ENCODE measurements around the gene SSTR5. TPM values are rescaled to one million over a fixed set of nuclear protein-coding genes. Genes with fewer than 3 reads are reported as not detected.
A peak's percentile ranks its signal among the peaks of the same experiment; 100 is the strongest.
"Not testable (repeated sequence)": the region's sequence is repeated elsewhere in the genome, so short reads cannot be mapped to it uniquely, and the experiment has no call there.

SSTR5 gene
- total RNA-seq, 1 experiment from 2014 or later: not detected

DNA sequence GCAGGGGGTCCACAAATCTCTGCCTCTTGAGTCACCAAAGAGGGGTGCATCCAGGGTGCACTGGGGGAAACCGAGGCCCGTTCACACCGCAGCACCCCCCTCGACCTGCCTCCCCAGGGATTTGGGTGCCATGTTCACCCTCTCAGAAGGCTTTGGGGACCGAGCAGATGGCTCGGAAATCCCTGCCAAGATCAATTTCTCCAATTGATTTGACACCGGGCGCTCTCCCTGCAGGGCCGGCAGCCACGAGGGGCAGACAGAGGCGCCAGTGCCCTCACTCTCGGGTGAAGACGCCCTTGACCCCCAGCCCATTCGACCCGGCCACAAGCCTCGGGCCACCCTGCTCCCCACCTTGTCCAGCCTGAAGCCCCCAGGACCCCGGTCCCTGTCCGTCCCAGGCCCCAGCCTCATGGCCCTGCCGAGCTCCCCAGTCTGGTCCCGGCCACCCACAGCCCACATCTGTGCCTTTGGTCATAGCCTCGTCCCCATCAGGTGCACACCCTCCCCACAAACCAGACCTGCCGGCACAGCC, 9.3 kb downstream of the SSTR5 start:
- Mint-ChIP-seq H3K27me3 (ENCODE audit: unreplicated experiment) (peaks cover 99% of the 10 kb centered on the region), H3K4me3 (ENCODE audit: low read depth, unreplicated experiment) (no peak overlapping the region), H3K4me1 (ENCODE audit: low read depth, unreplicated experiment) (peaks cover 29% of the 10 kb centered on the region), H3K27ac (ENCODE audit: unreplicated experiment) (no peak overlapping the region), H3K36me3 (ENCODE audit: insufficient read depth, unreplicated experiment) (peaks cover 3% of the 10 kb centered on the region), H3K9me3 (ENCODE audit: low read depth, unreplicated experiment) (peaks cover 7% of the 10 kb centered on the region)
- CTCF ChIA-PET: interaction anchor here (0.6 kb wide), 1 partner anchor 11 kb away, joined by 3 read pairs; no protein-coding TSS in a partner anchor
- BruUV-seq (replicated peaks): no TSS peak
- TF ChIP-seq, protein P1, sequence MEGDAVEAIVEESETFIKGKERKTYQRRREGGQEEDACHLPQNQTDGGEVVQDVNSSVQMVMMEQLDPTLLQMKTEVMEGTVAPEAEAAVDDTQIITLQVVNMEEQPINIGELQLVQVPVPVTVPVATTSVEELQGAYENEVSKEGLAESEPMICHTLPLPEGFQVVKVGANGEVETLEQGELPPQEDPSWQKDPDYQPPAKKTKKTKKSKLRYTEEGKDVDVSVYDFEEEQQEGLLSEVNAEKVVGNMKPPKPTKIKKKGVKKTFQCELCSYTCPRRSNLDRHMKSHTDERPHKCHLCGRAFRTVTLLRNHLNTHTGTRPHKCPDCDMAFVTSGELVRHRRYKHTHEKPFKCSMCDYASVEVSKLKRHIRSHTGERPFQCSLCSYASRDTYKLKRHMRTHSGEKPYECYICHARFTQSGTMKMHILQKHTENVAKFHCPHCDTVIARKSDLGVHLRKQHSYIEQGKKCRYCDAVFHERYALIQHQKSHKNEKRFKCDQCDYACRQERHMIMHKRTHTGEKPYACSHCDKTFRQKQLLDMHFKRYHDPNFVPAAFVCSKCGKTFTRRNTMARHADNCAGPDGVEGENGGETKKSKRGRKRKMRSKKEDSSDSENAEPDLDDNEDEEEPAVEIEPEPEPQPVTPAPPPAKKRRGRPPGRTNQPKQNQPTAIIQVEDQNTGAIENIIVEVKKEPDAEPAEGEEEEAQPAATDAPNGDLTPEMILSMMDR (IDR thresholded peaks at IDR 0.05; ENCODE audit: unreplicated experiment): no peak
- DNase-seq: no peak
- intact Hi-C loops (cut with micrococcal nuclease; ENCODE audit: unreplicated experiment): no loop called here

DNA sequence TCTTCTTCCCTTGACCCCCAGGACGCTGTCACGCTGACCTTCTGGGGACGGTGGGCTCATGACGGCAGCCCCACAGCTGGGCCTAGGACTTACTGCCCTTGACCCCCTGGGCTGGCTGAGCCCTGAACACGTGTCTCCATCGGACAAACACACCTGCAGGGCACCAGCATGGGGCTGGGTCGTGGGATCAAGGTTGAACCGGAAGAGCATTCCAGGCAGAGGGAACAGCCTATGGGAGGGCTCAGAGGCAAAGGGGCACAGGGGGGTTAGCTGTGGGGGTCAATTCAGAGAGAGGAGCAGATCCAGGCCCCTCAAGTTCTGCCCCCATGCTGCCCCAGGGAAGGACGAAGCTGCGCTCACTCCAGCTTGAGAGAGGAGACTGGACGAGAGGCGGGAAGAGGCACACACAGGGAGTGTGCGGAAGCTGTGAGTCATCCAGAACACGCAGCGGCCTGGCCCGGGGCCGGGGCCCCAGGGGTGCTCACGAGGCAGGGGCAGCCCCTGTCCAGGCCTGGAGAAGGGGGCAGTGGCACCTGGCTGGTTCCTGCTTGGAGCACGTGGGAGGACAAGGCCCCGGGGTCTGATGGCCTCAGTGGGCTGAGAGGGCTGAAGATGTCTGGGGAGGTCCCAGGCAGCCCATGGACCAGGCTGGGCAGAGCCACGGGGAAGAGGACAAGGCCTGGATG, 9.9 kb downstream of the SSTR5 start:
- H3K36me3 Mint-ChIP-seq (ENCODE audit: insufficient read depth, unreplicated experiment): peaks cover 3% of the 10 kb centered on the region
- TF ChIP-seq, protein P1 (IDR thresholded peaks at IDR 0.05; ENCODE audit: unreplicated experiment): no peak
- peaks cover 7% of the 10 kb centered on the region for H3K9me3 Mint-ChIP-seq (ENCODE audit: low read depth, unreplicated experiment)
- H3K27ac Mint-ChIP-seq (ENCODE audit: unreplicated experiment): no peak overlapping the region
- CTCF ChIA-PET: no interaction called here
- no peak overlapping the region for H3K4me3 Mint-ChIP-seq (ENCODE audit: low read depth, unreplicated experiment)
- BruUV-seq (replicated peaks): no TSS peak
- intact Hi-C loops (cut with micrococcal nuclease; ENCODE audit: unreplicated experiment): no loop called here
- DNase-seq: peak; percentile 46
- H3K4me1 Mint-ChIP-seq (ENCODE audit: low read depth, unreplicated experiment): peaks cover 29% of the 10 kb centered on the region
- peaks cover 99% of the 10 kb centered on the region for H3K27me3 Mint-ChIP-seq (ENCODE audit: unreplicated experiment)

DNA sequence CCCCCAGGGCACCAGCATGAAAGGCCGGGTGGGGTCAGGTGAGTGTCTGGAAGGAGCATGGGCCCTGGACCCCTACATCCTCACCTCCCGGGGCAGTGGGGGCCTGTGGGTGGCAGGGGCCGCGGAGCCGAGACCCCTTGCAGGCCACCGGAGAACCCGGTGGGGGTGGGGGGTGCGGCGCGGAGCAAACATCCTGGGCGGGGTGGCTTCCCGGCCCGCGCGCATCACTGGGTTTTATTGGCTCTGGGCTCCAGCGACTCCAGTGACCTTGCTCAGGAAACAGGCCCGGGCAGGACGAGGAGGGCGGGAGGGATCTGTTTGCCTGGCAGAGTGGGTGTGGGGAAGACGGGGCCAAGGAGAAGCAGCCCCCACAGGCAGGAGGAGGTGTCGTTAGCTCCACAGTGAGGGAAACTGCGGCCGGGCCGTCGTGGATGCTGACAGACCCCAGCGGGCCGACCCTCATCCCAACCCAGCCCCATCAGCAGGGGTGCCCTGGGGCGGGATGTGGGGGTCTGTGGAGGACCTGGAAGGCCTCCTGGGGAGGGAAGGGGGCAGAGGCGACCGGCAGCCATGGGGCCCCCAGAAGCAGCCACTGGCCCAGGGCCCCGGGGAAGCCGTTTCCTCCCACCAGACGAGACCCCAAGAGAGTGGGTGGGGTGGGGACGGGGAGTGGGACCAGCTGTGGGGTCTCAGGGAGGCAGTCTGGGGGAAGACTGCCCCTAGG, 10.6 kb downstream of the SSTR5 start:
- peaks cover 7% of the 10 kb centered on the region for H3K9me3 Mint-ChIP-seq (ENCODE audit: low read depth, unreplicated experiment)
- H3K27ac Mint-ChIP-seq (ENCODE audit: unreplicated experiment): no peak overlapping the region
- intact Hi-C loops (cut with micrococcal nuclease; ENCODE audit: unreplicated experiment): no loop called here
- TF ChIP-seq, protein P1 (IDR thresholded peaks at IDR 0.05; ENCODE audit: unreplicated experiment): no peak
- no peak overlapping the region for H3K4me3 Mint-ChIP-seq (ENCODE audit: low read depth, unreplicated experiment)
- CTCF ChIA-PET: no interaction called here
- H3K27me3 Mint-ChIP-seq (ENCODE audit: unreplicated experiment): peaks cover 99% of the 10 kb centered on the region
- H3K4me1 Mint-ChIP-seq (ENCODE audit: low read depth, unreplicated experiment): peaks cover 23% of the 10 kb centered on the region
- DNase-seq: no peak
- H3K36me3 Mint-ChIP-seq (ENCODE audit: insufficient read depth, unreplicated experiment): peaks cover 4% of the 10 kb centered on the region
- BruUV-seq (replicated peaks): no TSS peak

DNA sequence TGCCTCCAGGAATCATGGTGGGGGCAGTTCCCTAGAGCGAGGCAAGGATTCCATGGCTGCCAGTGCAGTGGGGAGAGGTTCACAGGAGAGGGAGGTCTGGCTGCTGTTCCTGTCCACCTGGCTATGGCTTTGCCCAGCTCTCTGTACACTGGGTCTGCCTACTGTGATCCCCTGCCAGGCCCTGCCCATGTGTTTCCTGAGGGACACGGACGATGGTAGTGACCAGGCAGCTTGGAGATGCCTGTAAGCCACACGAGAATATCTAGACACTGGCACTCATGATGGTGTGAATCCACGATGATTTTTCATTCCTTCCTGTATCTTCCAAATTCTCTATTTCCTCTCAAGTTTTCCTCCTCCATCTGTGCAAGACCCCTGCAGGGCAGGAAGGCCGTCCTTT, 12.4 kb downstream of the SSTR5 start:
- no TSS peak for BruUV-seq (replicated peaks)
- DNase-seq: no peak
- Mint-ChIP-seq H3K9me3 (ENCODE audit: low read depth, unreplicated experiment) (peaks cover 7% of the 10 kb centered on the region), H3K4me1 (ENCODE audit: low read depth, unreplicated experiment) (peaks cover 10% of the 10 kb centered on the region), H3K4me3 (ENCODE audit: low read depth, unreplicated experiment) (no peak overlapping the region), H3K27ac (ENCODE audit: unreplicated experiment) (no peak overlapping the region), H3K36me3 (ENCODE audit: insufficient read depth, unreplicated experiment) (peaks cover 5% of the 10 kb centered on the region), H3K27me3 (ENCODE audit: unreplicated experiment) (peaks cover 99% of the 10 kb centered on the region)
- CTCF ChIA-PET: no interaction called here
- intact Hi-C loops (cut with micrococcal nuclease; ENCODE audit: unreplicated experiment): no loop called here
- TF ChIP-seq, protein P1 (IDR thresholded peaks at IDR 0.05; ENCODE audit: unreplicated experiment): no peak

DNA sequence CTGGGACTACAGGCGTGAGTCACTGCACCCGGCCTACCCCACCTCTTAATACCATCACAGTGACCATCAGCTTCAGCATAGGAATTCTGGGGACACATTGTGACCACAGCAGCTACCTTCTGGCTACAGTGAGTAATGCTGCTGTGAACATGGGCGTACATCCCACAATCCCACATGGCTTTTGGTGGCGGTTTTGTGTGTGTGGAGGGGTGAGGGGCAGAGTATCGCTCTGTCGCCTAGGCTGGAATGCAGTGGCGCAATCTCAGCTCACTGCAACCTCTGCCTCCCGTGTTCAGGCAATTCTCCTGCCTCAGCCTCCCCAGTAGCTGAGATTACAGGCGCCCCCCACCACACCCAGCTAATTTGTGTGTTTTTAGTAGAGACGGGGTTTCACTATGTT, 13.9 kb downstream of the SSTR5 start:
- H3K36me3 Mint-ChIP-seq (ENCODE audit: insufficient read depth, unreplicated experiment); H3K4me3 Mint-ChIP-seq (ENCODE audit: low read depth, unreplicated experiment); H3K27ac Mint-ChIP-seq (ENCODE audit: unreplicated experiment); DNase-seq; CTCF ChIA-PET; H3K9me3 Mint-ChIP-seq (ENCODE audit: low read depth, unreplicated experiment); intact Hi-C loops (cut with micrococcal nuclease; ENCODE audit: unreplicated experiment); BruUV-seq (replicated peaks): not testable (repeated sequence)
- peaks cover 100% of the 10 kb centered on the region for H3K27me3 Mint-ChIP-seq (ENCODE audit: unreplicated experiment)
- H3K4me1 Mint-ChIP-seq (ENCODE audit: low read depth, unreplicated experiment): peaks cover 10% of the 10 kb centered on the region
